Activated T-cell treated with anti-CD3 and anti-CD28 coated beads, Interleukin-2, amount 50 U/mL, for 72 hours (primary cell): Measurements from ENCODE around the gene SLC26A2. TPM values are rescaled to one million over a fixed set of nuclear protein-coding genes. Genes with fewer than 3 reads are reported as not detected.
"Not testable (repeated sequence)": the region's sequence is repeated elsewhere in the genome, so short reads cannot be mapped to it uniquely, and the experiment has no call there.

Source experiments
- ATAC-seq, 2 donors: fragments of 150-1000 bp; cut with Tn5 transposase; replicated peaks in 1 of 2; 2 replicates each; pipeline ENCODE4 v1.10.0; 2021; ENCODE audit warnings: moderate library complexity in 2 of 2, mild to moderate bottlenecking in 1 of 2
- DNase-seq, 2 donors: peaks; one replicate each; pipeline ENCODE4 v3.0.0; 2021 to 2022; ENCODE audit warnings: mixed read lengths in 1 of 2
- H3K27ac Mint-ChIP-seq: one replicate; pipeline ENCODE4 v1.8.0; 2022; ENCODE audit warnings: mild to moderate bottlenecking, moderate library complexity, mixed read lengths
- H3K27me3 Mint-ChIP-seq: one replicate; pipeline ENCODE4 v1.8.0; 2022; ENCODE audit warnings: low read depth, mixed read lengths
- H3K36me3 Mint-ChIP-seq, 2 donors: one replicate each; pipeline ENCODE4 v1.8.0; 2022; ENCODE audit warnings: mixed read lengths in 2 of 2, mild to moderate bottlenecking in 1 of 2; ENCODE audit not compliant: insufficient read depth in 2 of 2
- H3K4me1 Mint-ChIP-seq: one replicate; pipeline ENCODE4 v1.8.0; 2022; ENCODE audit warnings: low read depth, mixed read lengths
- H3K4me3 Mint-ChIP-seq, 2 donors: one replicate each; pipeline ENCODE4 v1.8.0; 2022; ENCODE audit warnings: mild to moderate bottlenecking in 2 of 2, mixed read lengths in 2 of 2, moderate library complexity in 2 of 2
- H3K9me3 Mint-ChIP-seq, 2 donors: one replicate each; pipeline ENCODE4 v1.8.0; 2022; ENCODE audit warnings: mixed read lengths in 2 of 2
- total RNA-seq, 2 donors: library from RNA; stranded (reverse); gene quantifications; one replicate each; pipeline ENCODE4 v1.2.3, GENCODE V29; 2022

Gene SLC26A2
- total RNA-seq, 2 donors from 2014 or later = 7.5 to 8.0 TPM

- DNase-seq (no peak), ATAC-seq (no peak)
- H3K4me1 Mint-ChIP-seq = peaks cover 18% of the 10 kb centered on the region
- H3K9me3 Mint-ChIP-seq = no peaks in the 10 kb centered on the region
- H3K27me3 Mint-ChIP-seq = peaks cover 16% of the 10 kb centered on the region
- H3K27ac Mint-ChIP-seq = no peak overlapping the region
- no peaks in the 10 kb centered on the region for H3K36me3 Mint-ChIP-seq
- no peak overlapping the region for H3K4me3 Mint-ChIP-seq
Measured at GRCh38 chr5:149941795-149942194, 18.8 kb upstream of the SLC26A2 start.

GRCh38 chr5:149942199-149942598 lies 18.4 kb upstream of the SLC26A2 start:
- H3K9me3 Mint-ChIP-seq = no peaks in the 10 kb centered on the region
- H3K4me3 Mint-ChIP-seq = no peak overlapping the region

GRCh38 chr5:149942741-149943169 lies 17.8 kb upstream of the SLC26A2 start:
- H3K4me3 Mint-ChIP-seq, ATAC-seq, H3K9me3 Mint-ChIP-seq, H3K27ac Mint-ChIP-seq, DNase-seq, H3K36me3 Mint-ChIP-seq: not testable (repeated sequence)
- peaks cover 12% of the 10 kb centered on the region for H3K27me3 Mint-ChIP-seq
- H3K4me1 Mint-ChIP-seq = peaks cover 18% of the 10 kb centered on the region

More at GRCh38 chr5:149942199-149942598, 18.4 kb upstream of the SLC26A2 start:
- Mint-ChIP-seq H3K27ac (no peak overlapping the region), H3K4me1 (peaks cover 18% of the 10 kb centered on the region), H3K27me3 (peaks cover 12% of the 10 kb centered on the region), H3K36me3 (no peaks in the 10 kb centered on the region)
- no peak for ATAC-seq
- DNase-seq = no peak

- not testable (repeated sequence) for H3K9me3 Mint-ChIP-seq, DNase-seq, H3K36me3 Mint-ChIP-seq, ATAC-seq, H3K27ac Mint-ChIP-seq, H3K4me3 Mint-ChIP-seq
- peaks cover 12% of the 10 kb centered on the region for H3K27me3 Mint-ChIP-seq
- peaks cover 18% of the 10 kb centered on the region for H3K4me1 Mint-ChIP-seq
Measured at GRCh38 chr5:149943177-149943949, 17.2 kb upstream of the SLC26A2 start.

- ATAC-seq (no peak), DNase-seq (no peak)
- no peaks in the 10 kb centered on the region for H3K36me3 Mint-ChIP-seq
- H3K9me3 Mint-ChIP-seq = no peaks in the 10 kb centered on the region
- H3K27me3 Mint-ChIP-seq = peaks cover 16% of the 10 kb centered on the region
- H3K4me3 Mint-ChIP-seq = no peak within 1 kb of the TSS
- H3K27ac Mint-ChIP-seq = no peak within 1 kb of the TSS
- peaks cover 10% of the 10 kb centered on the region for H3K4me1 Mint-ChIP-seq
Measured at GRCh38 chr5:149944666-149945065, 15.9 kb upstream of the SLC26A2 start, which contains the start of gene PDE6A. Gene PDE6A (minus strand): TSS chr5:149944793. CDS start chr5:149944673, 120 bp downstream.

- Mint-ChIP-seq H3K36me3 (no peaks in the 10 kb centered on the region), H3K27ac (no peak overlapping the region), H3K4me3 (no peak overlapping the region), H3K9me3 (no peaks in the 10 kb centered on the region), H3K27me3 (peaks cover 18% of the 10 kb centered on the region), H3K4me1 (no peaks in the 10 kb centered on the region)
- DNase-seq (no peak), ATAC-seq (no peak)
Measured at GRCh38 chr5:149946118-149946517, 14.4 kb upstream of the SLC26A2 start.

GRCh38 chr5:149948993-149949392 lies 11.6 kb upstream of the SLC26A2 start:
- no peaks in the 10 kb centered on the region for H3K4me1 Mint-ChIP-seq

GRCh38 chr5:149951138-149951749 lies 9.3 kb upstream of the SLC26A2 start:
- H3K4me1 Mint-ChIP-seq = no peaks in the 10 kb centered on the region
- no peaks in the 10 kb centered on the region for H3K9me3 Mint-ChIP-seq
- DNase-seq = no peak

More at GRCh38 chr5:149948993-149949392, 11.6 kb upstream of the SLC26A2 start:
- Mint-ChIP-seq H3K27me3 (peaks cover 12% of the 10 kb centered on the region), H3K4me3 (no peak overlapping the region), H3K27ac (no peak overlapping the region), H3K36me3 (no peaks in the 10 kb centered on the region), H3K9me3 (no peaks in the 10 kb centered on the region)
- DNase-seq (no peak), ATAC-seq (no peak)

GRCh38 chr5:149953436-149954121 lies 7.0 kb upstream of the SLC26A2 start:
- no peak overlapping the region for H3K4me3 Mint-ChIP-seq
- no peaks in the 10 kb centered on the region for H3K36me3 Mint-ChIP-seq
- DNase-seq (no peak), ATAC-seq (no peak)
- H3K27ac Mint-ChIP-seq = no peak overlapping the region
- H3K27me3 Mint-ChIP-seq = peaks cover 6% of the 10 kb centered on the region
- H3K9me3 Mint-ChIP-seq = no peaks in the 10 kb centered on the region
- H3K4me1 Mint-ChIP-seq = peaks cover under 1% of the 10 kb centered on the region

More at GRCh38 chr5:149951138-149951749, 9.3 kb upstream of the SLC26A2 start:
- Mint-ChIP-seq H3K36me3 (no peaks in the 10 kb centered on the region), H3K27me3 (peaks cover 12% of the 10 kb centered on the region), H3K4me3 (no peak overlapping the region), H3K27ac (no peak overlapping the region)
- ATAC-seq = no peak

GRCh38 chr5:149954798-149955197 lies 5.8 kb upstream of the SLC26A2 start:
- Mint-ChIP-seq H3K4me1 (peaks cover 13% of the 10 kb centered on the region), H3K27ac (no peak overlapping the region), H3K27me3 (peaks cover 1% of the 10 kb centered on the region), H3K9me3 (no peaks in the 10 kb centered on the region), H3K36me3 (peaks cover 0 to 2% of the 10 kb centered on the region in 2 donors), H3K4me3 (no peak overlapping the region)
- ATAC-seq (no peak), DNase-seq (no peak)

GRCh38 chr5:149956685-149957084 lies 3.9 kb upstream of the SLC26A2 start:
- Mint-ChIP-seq H3K36me3 (peaks cover 0 to 2% of the 10 kb centered on the region in 2 donors), H3K9me3 (no peaks in the 10 kb centered on the region), H3K27me3 (no peaks in the 10 kb centered on the region), H3K4me1 (peaks cover 28% of the 10 kb centered on the region), H3K4me3 (no peak overlapping the region), H3K27ac (no peak overlapping the region)
- ATAC-seq = no peak
- DNase-seq = no peak

GRCh38 chr5:149957855-149958254 lies 2.7 kb upstream of the SLC26A2 start:
- no peak overlapping the region for H3K27ac Mint-ChIP-seq
- ATAC-seq = no peak
- no peak overlapping the region for H3K4me3 Mint-ChIP-seq

More at GRCh38 chr5:149957855-149958254, 2.7 kb upstream of the SLC26A2 start:
- DNase-seq = no peak
- H3K4me1 Mint-ChIP-seq = peaks cover 38% of the 10 kb centered on the region
- H3K36me3 Mint-ChIP-seq = peaks cover 0 to 2% of the 10 kb centered on the region in 2 donors
- H3K27me3 Mint-ChIP-seq = no peaks in the 10 kb centered on the region
- no peaks in the 10 kb centered on the region for H3K9me3 Mint-ChIP-seq
